ENCODE results near the gene IL20RB.
"Not testable (repeated sequence)": the region's sequence is repeated elsewhere in the genome, so short reads cannot be mapped to it uniquely, and the experiment has no call there.

IL20RB gene

GRCh38 chr3:136943436-136943835, 14.3 kb upstream of the IL20RB start:
- in situ Hi-C loops (cut with MboI; ENCODE audit: low sequenced_read_pairs), result no loop called here

GRCh38 chr3:136946978-136947377, 10.8 kb upstream of the IL20RB start:
- in situ Hi-C loops (cut with MboI; ENCODE audit: low sequenced_read_pairs), result no loop called here

GRCh38 chr3:136947477-136947876, 10.3 kb upstream of the IL20RB start:
- in situ Hi-C loops (cut with MboI; ENCODE audit: low sequenced_read_pairs), result no loop called here

GRCh38 chr3:136949146-136949545, 8.6 kb upstream of the IL20RB start:
- in situ Hi-C loops (cut with MboI; ENCODE audit: low sequenced_read_pairs), result no loop called here

GRCh38 chr3:136949708-136950107, 8.1 kb upstream of the IL20RB start:
- in situ Hi-C loops (cut with MboI; ENCODE audit: low sequenced_read_pairs), result no loop called here

- in situ Hi-C loops (cut with MboI; ENCODE audit: low sequenced_read_pairs), result no loop called here
These were observed 7.2 kb upstream of the IL20RB start for GRCh38 chr3:136950623-136951022.

- in situ Hi-C loops (cut with MboI; ENCODE audit: low sequenced_read_pairs), result no loop called here
These were observed 5.5 kb upstream of the IL20RB start for GRCh38 chr3:136952292-136952691.

- in situ Hi-C loops (cut with MboI; ENCODE audit: low sequenced_read_pairs), result no loop called here
These were observed 3.5 kb upstream of the IL20RB start for GRCh38 chr3:136954251-136954650.

GRCh38 chr3:136954980-136955780, 2.6 kb upstream of the IL20RB start:
- in situ Hi-C loops (cut with MboI; ENCODE audit: low sequenced_read_pairs), result no loop called here

GRCh38 chr3:136955813-136956212, 2.0 kb upstream of the IL20RB start:
- in situ Hi-C loops (cut with MboI; ENCODE audit: low sequenced_read_pairs), result no loop called here

GRCh38 chr3:136956971-136957370, 812 bp upstream of the IL20RB start:
- in situ Hi-C loops (cut with MboI; ENCODE audit: low sequenced_read_pairs), result no loop called here

GRCh38 chr3:136958939-136959338, 1.2 kb downstream of the IL20RB start:
- in situ Hi-C loops (cut with MboI; ENCODE audit: low sequenced_read_pairs), result no loop called here

- in situ Hi-C loops (cut with MboI; ENCODE audit: low sequenced_read_pairs), result no loop called here
These were observed 1.8 kb downstream of the IL20RB start for GRCh38 chr3:136959599-136959998.

GRCh38 chr3:136960838-136961836, 3.4 kb downstream of the IL20RB start:
- in situ Hi-C loops (cut with MboI; ENCODE audit: low sequenced_read_pairs), result no loop called here

GRCh38 chr3:136962927-136963326, 5.1 kb downstream of the IL20RB start:
- in situ Hi-C loops (cut with MboI; ENCODE audit: low sequenced_read_pairs), result no loop called here

GRCh38 chr3:136969539-136969938, 11.8 kb downstream of the IL20RB start:
- in situ Hi-C loops (cut with MboI; ENCODE audit: low sequenced_read_pairs), result not testable (repeated sequence)

GRCh38 chr3:136973352-136973751, 15.6 kb downstream of the IL20RB start:
- in situ Hi-C loops (cut with MboI; ENCODE audit: low sequenced_read_pairs), result no loop called here

GRCh38 chr3:136974670-136975069, 16.9 kb downstream of the IL20RB start:
- in situ Hi-C loops (cut with MboI; ENCODE audit: low sequenced_read_pairs), result no loop called here

- in situ Hi-C loops (cut with MboI; ENCODE audit: low sequenced_read_pairs), result no loop called here
These were observed 21.4 kb downstream of the IL20RB start for GRCh38 chr3:136979204-136979603.

- in situ Hi-C loops (cut with MboI; ENCODE audit: low sequenced_read_pairs), result no loop called here
These were observed 21.9 kb downstream of the IL20RB start for GRCh38 chr3:136979684-136980083.

GRCh38 chr3:136982033-136982432, 24.2 kb downstream of the IL20RB start:
- in situ Hi-C loops (cut with MboI; ENCODE audit: low sequenced_read_pairs), result no loop called here

All from hTERT RPE-1 (cell line).